Endodermal cell (in vitro differentiated cells): ENCODE measurements around the gene RPS2. TPM values are rescaled to one million over a fixed set of nuclear protein-coding genes. Genes with fewer than 3 reads are reported as not detected.
A peak's percentile ranks its signal among the peaks of the same experiment; 100 is the strongest.

ENCODE experiments used
- DNase-seq: peaks from one replicate; pipeline ENCODE4 v3.0.0-alpha.2; 2017
- H3K27ac ChIP-seq: 2 replicates; pipeline ENCODE4 v1.5.1; 2013; ENCODE audit warnings: mild to moderate bottlenecking, low read depth, low read length, moderate library complexity
- H3K27me3 ChIP-seq: 2 replicates; pipeline ENCODE4 v1.6.1; 2013; ENCODE audit warnings: mild to moderate bottlenecking, low read length, moderate library complexity; ENCODE audit not compliant: insufficient read depth, control insufficient read depth, poor library complexity, severe bottlenecking
- H3K36me3 ChIP-seq: 2 replicates; pipeline ENCODE4 v1.7.0; 2013; ENCODE audit warnings: mild to moderate bottlenecking, low read length, moderate library complexity; ENCODE audit not compliant: control insufficient read depth, insufficient read depth
- H3K4me1 ChIP-seq: one replicate; pipeline ENCODE4 v1.7.0; 2013; ENCODE audit warnings: low read length; ENCODE audit not compliant: control insufficient read depth, insufficient read depth
- H3K4me3 ChIP-seq: 2 replicates; pipeline ENCODE4 v1.5.1; 2013; ENCODE audit warnings: mild to moderate bottlenecking, low read length, moderate library complexity
- H3K9ac ChIP-seq: 2 replicates; pipeline ENCODE4 v1.6.1; 2013; ENCODE audit warnings: mild to moderate bottlenecking, low read length, moderate library complexity; ENCODE audit not compliant: poor library complexity, severe bottlenecking; ENCODE audit errors: extremely low read depth
- H3K9me3 ChIP-seq: 2 replicates; pipeline ENCODE4 v1.6.1; 2013; ENCODE audit warnings: mild to moderate bottlenecking, low read length, moderate library complexity; ENCODE audit not compliant: control insufficient read depth
- H3K27ac Mint-ChIP-seq: 2 replicates; pipeline ENCODE4 v1.8.0; 2020; ENCODE audit warnings: mixed read lengths
- H3K27me3 Mint-ChIP-seq: 2 replicates; pipeline ENCODE4 v1.8.0; 2021; ENCODE audit warnings: mild to moderate bottlenecking, mixed read lengths; ENCODE audit not compliant: insufficient read depth
- H3K36me3 Mint-ChIP-seq: 2 replicates; pipeline ENCODE4 v1.8.0; 2020; ENCODE audit warnings: low read depth, mixed read lengths
- H3K4me1 Mint-ChIP-seq: 2 replicates; pipeline ENCODE4 v1.8.0; 2020; ENCODE audit warnings: mixed read lengths
- H3K4me3 Mint-ChIP-seq: 2 replicates; pipeline ENCODE4 v1.8.0; 2020; ENCODE audit warnings: mild to moderate bottlenecking, moderate library complexity, mixed read lengths
- H3K9me3 Mint-ChIP-seq: 2 replicates; pipeline ENCODE4 v1.8.0; 2020; ENCODE audit warnings: mild to moderate bottlenecking, mixed read lengths
- WGBS, 2 experiments: methylation state at CpG; one replicate each; pipeline versions ENCODE4 v1.1.5 to v1.1.7; 2013; ENCODE audit warnings: missing lambda C conversion rate in 2 of 2, mixed read lengths in 1 of 2; ENCODE audit not compliant: insufficient coverage in 1 of 2, insufficient read length in 1 of 2; 5-methylcytosine and 5-hydroxymethylcytosine counted together
- total RNA-seq, 2 donors: library from RNA; stranded (reverse); fragmentation: NEBNext Ultra II Directional in 1 of 2; extraction: Animal tissue kit (Norgen Biotek cat#: 25700) in 1 of 2; gene quantifications; 2 replicates in 1 of 2; 3 replicates in 1 of 2; pipeline ENCODE4 v1.2.1, GENCODE V29; 2021
- TF ChIP-seq, protein P1 (sequence below): fragments of 200-600 bp; sonication (generic); conservative IDR thresholded peaks from 2 replicates; pipeline ENCODE4 v1.5.0; 2021; ENCODE audit warnings: antibody characterized with exemption, mild to moderate bottlenecking

The RPS2 gene
- total RNA-seq, 2 donors from 2014 or later, result 3,064 to 3,492 TPM

DNA sequence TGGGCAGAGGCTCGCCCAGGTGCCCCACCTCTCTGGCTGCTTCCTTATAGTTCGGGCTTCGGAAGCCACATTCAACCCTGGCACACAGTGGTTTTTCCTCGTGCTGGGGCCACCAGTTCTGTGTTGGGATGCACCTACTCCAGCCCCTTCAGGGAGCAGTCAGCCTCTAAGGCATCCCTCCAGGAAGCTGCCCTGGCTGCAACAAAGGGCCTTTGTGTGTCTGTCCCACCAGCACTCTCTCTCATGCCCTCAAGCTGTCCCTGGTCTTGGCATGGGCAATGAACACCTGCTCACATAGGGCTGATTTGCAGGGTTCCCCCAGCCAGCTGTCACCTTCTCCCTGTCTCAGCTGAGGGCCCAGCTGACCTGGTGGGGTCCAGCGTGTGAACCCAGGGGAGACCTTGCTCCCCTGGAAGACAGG is 17.4 kb upstream of the RPS2 start:
- Histone ChIP-seq H3K36me3 (peaks cover 29% of the 10 kb centered on the region), H3K9me3 (no peaks in the 10 kb centered on the region), H3K4me3 (no peak overlapping the region), H3K9ac (no peak overlapping the region), H3K27me3 (peaks cover 47% of the 10 kb centered on the region), H3K27ac (peak overlapping the region; percentile 12), H3K4me1 (no peaks in the 10 kb centered on the region)
- 77 to 81% methylated on average over 5 of the region's 5 CpGs for WGBS, 2 experiments
- Mint-ChIP-seq H3K27me3 (peaks cover 41% of the 10 kb centered on the region), H3K9me3 (no peaks in the 10 kb centered on the region), H3K36me3 (peaks cover 9% of the 10 kb centered on the region), H3K4me1 (peaks cover 5% of the 10 kb centered on the region), H3K4me3 (no peak overlapping the region), H3K27ac (no peak overlapping the region)
- TF ChIP-seq, protein P1, sequence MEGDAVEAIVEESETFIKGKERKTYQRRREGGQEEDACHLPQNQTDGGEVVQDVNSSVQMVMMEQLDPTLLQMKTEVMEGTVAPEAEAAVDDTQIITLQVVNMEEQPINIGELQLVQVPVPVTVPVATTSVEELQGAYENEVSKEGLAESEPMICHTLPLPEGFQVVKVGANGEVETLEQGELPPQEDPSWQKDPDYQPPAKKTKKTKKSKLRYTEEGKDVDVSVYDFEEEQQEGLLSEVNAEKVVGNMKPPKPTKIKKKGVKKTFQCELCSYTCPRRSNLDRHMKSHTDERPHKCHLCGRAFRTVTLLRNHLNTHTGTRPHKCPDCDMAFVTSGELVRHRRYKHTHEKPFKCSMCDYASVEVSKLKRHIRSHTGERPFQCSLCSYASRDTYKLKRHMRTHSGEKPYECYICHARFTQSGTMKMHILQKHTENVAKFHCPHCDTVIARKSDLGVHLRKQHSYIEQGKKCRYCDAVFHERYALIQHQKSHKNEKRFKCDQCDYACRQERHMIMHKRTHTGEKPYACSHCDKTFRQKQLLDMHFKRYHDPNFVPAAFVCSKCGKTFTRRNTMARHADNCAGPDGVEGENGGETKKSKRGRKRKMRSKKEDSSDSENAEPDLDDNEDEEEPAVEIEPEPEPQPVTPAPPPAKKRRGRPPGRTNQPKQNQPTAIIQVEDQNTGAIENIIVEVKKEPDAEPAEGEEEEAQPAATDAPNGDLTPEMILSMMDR, result no peak
- no peak for DNase-seq

GRCh38 chr16:1981398-1981836 is 16.8 kb upstream of the RPS2 start, which contains the start of gene NOXO1:
Gene NOXO1, minus strand, starts transcription at chr16:1981469. Its CDS starts 290 bp downstream, at chr16:1981179.
- Mint-ChIP-seq H3K27me3 (peaks cover 41% of the 10 kb centered on the region), H3K27ac (no peak within 1 kb of the TSS), H3K4me1 (peaks cover 5% of the 10 kb centered on the region), H3K9me3 (no peaks in the 10 kb centered on the region), H3K36me3 (peaks cover 3% of the 10 kb centered on the region), H3K4me3 (peak within 1 kb of the TSS; percentile 9)
- TF ChIP-seq, protein P1, result no peak
- DNase-seq, result no peak
- WGBS, 2 experiments, result 60 to 71% methylated on average over 1 to 6 of the region's 6 CpGs
- H3K36me3 ChIP-seq, result peaks cover 29% of the 10 kb centered on the region
- no peak within 1 kb of the TSS for H3K4me3 ChIP-seq
- H3K27ac ChIP-seq, result peak within 1 kb of the TSS; percentile 12
- peaks cover 47% of the 10 kb centered on the region for H3K27me3 ChIP-seq
- H3K4me1 ChIP-seq, result no peaks in the 10 kb centered on the region
- H3K9ac ChIP-seq, result no peak within 1 kb of the TSS
- no peaks in the 10 kb centered on the region for H3K9me3 ChIP-seq

GRCh38 chr16:1980770-1981087 is 16.1 kb upstream of the RPS2 start:
- H3K27ac ChIP-seq, result no peak overlapping the region
- H3K4me1 ChIP-seq, result no peaks in the 10 kb centered on the region
- Mint-ChIP-seq H3K9me3 (no peaks in the 10 kb centered on the region), H3K27ac (no peak overlapping the region), H3K27me3 (peaks cover 41% of the 10 kb centered on the region), H3K4me1 (peaks cover 5% of the 10 kb centered on the region), H3K4me3 (no peak overlapping the region), H3K36me3 (peaks cover 6% of the 10 kb centered on the region)
- H3K27me3 ChIP-seq, result peaks cover 47% of the 10 kb centered on the region
- no peak for DNase-seq
- H3K9ac ChIP-seq, result no peak overlapping the region
- H3K9me3 ChIP-seq, result no peaks in the 10 kb centered on the region
- WGBS, 2 experiments, result 62 to 64% methylated on average over 5 to 16 of the region's 16 CpGs
- no peak overlapping the region for H3K4me3 ChIP-seq
- TF ChIP-seq, protein P1, result no peak
- H3K36me3 ChIP-seq, result peaks cover 29% of the 10 kb centered on the region
